ENCODE measurements around the gene EPB41L4A. TPM values are rescaled to one million over a fixed set of nuclear protein-coding genes. Genes with fewer than 3 reads are reported as not detected.

EPB41L4A gene
- total RNA-seq, 1 donor from 2014 or later: not detected

- Mint-ChIP-seq H3K9me3 (no peaks in the 10 kb centered on the region), H3K36me3 (ENCODE audit: low read depth) (no peaks in the 10 kb centered on the region), H3K27ac (no peak overlapping the region), H3K4me1 (ENCODE audit: low read depth) (no peaks in the 10 kb centered on the region), H3K4me3 (no peak overlapping the region), H3K27me3 (ENCODE audit: insufficient read depth) (no peaks in the 10 kb centered on the region)
- no peak for DNase-seq (ENCODE audit: low spot score)
- intact Hi-C loops (cut with micrococcal nuclease): no loop called here
Observed at GRCh38 chr5:112312295-112313275, 106.5 kb downstream of the EPB41L4A start.

- Mint-ChIP-seq H3K27me3 (ENCODE audit: insufficient read depth) (no peaks in the 10 kb centered on the region), H3K4me1 (ENCODE audit: low read depth) (no peaks in the 10 kb centered on the region), H3K4me3 (no peak overlapping the region), H3K36me3 (ENCODE audit: low read depth) (no peaks in the 10 kb centered on the region), H3K9me3 (no peaks in the 10 kb centered on the region), H3K27ac (no peak overlapping the region)
- DNase-seq (ENCODE audit: low spot score): no peak
- intact Hi-C loops (cut with micrococcal nuclease): no loop called here
Observed at GRCh38 chr5:112310746-112311145, 108.3 kb downstream of the EPB41L4A start.

- no peaks in the 10 kb centered on the region for H3K36me3 Mint-ChIP-seq (ENCODE audit: low read depth)
- no peaks in the 10 kb centered on the region for H3K4me1 Mint-ChIP-seq (ENCODE audit: low read depth)
- intact Hi-C loops (cut with micrococcal nuclease): no loop called here
- H3K9me3 Mint-ChIP-seq: no peaks in the 10 kb centered on the region
- no peak overlapping the region for H3K4me3 Mint-ChIP-seq
- no peak overlapping the region for H3K27ac Mint-ChIP-seq
- no peak for DNase-seq (ENCODE audit: low spot score)
- no peaks in the 10 kb centered on the region for H3K27me3 Mint-ChIP-seq (ENCODE audit: insufficient read depth)
Observed at GRCh38 chr5:112308608-112309007, 110.5 kb downstream of the EPB41L4A start.

- Mint-ChIP-seq H3K36me3 (ENCODE audit: low read depth) (no peaks in the 10 kb centered on the region), H3K9me3 (no peaks in the 10 kb centered on the region), H3K4me1 (ENCODE audit: low read depth) (no peaks in the 10 kb centered on the region), H3K27ac (no peak overlapping the region), H3K27me3 (ENCODE audit: insufficient read depth) (no peaks in the 10 kb centered on the region), H3K4me3 (no peak overlapping the region)
- no peak for DNase-seq (ENCODE audit: low spot score)
- intact Hi-C loops (cut with micrococcal nuclease): no loop called here
Observed at GRCh38 chr5:112306956-112307355, 112.1 kb downstream of the EPB41L4A start.

- H3K27ac Mint-ChIP-seq: no peak overlapping the region
- DNase-seq (ENCODE audit: low spot score): no peak
- H3K36me3 Mint-ChIP-seq (ENCODE audit: low read depth): no peaks in the 10 kb centered on the region
- intact Hi-C loops (cut with micrococcal nuclease): no loop called here
- H3K27me3 Mint-ChIP-seq (ENCODE audit: insufficient read depth): no peaks in the 10 kb centered on the region
- H3K9me3 Mint-ChIP-seq: no peaks in the 10 kb centered on the region
- H3K4me3 Mint-ChIP-seq: no peak overlapping the region
- no peaks in the 10 kb centered on the region for H3K4me1 Mint-ChIP-seq (ENCODE audit: low read depth)
Observed at GRCh38 chr5:112304743-112305142, 114.3 kb downstream of the EPB41L4A start.

GRCh38 chr5:112303685-112304084, 115.4 kb downstream of the EPB41L4A start:
- intact Hi-C loops (cut with micrococcal nuclease): no loop called here
- H3K4me3 Mint-ChIP-seq: no peak overlapping the region
- no peak overlapping the region for H3K27ac Mint-ChIP-seq
- H3K27me3 Mint-ChIP-seq (ENCODE audit: insufficient read depth): no peaks in the 10 kb centered on the region
- no peaks in the 10 kb centered on the region for H3K4me1 Mint-ChIP-seq (ENCODE audit: low read depth)
- no peak for DNase-seq (ENCODE audit: low spot score)
- H3K36me3 Mint-ChIP-seq (ENCODE audit: low read depth): no peaks in the 10 kb centered on the region
- peaks cover 5% of the 10 kb centered on the region for H3K9me3 Mint-ChIP-seq

- intact Hi-C loops (cut with micrococcal nuclease): no loop called here
- no peak for DNase-seq (ENCODE audit: low spot score)
- Mint-ChIP-seq H3K27me3 (ENCODE audit: insufficient read depth) (no peaks in the 10 kb centered on the region), H3K4me3 (no peak overlapping the region), H3K36me3 (ENCODE audit: low read depth) (no peaks in the 10 kb centered on the region), H3K27ac (no peak overlapping the region), H3K9me3 (peaks cover 5% of the 10 kb centered on the region), H3K4me1 (ENCODE audit: low read depth) (no peaks in the 10 kb centered on the region)
Observed at GRCh38 chr5:112294126-112294525, 125.0 kb downstream of the EPB41L4A start.

GRCh38 chr5:112293587-112293986, 125.5 kb downstream of the EPB41L4A start:
- no peak for DNase-seq (ENCODE audit: low spot score)
- H3K27ac Mint-ChIP-seq: no peak overlapping the region
- H3K9me3 Mint-ChIP-seq: no peaks in the 10 kb centered on the region
- no peaks in the 10 kb centered on the region for H3K36me3 Mint-ChIP-seq (ENCODE audit: low read depth)
- H3K4me1 Mint-ChIP-seq (ENCODE audit: low read depth): no peaks in the 10 kb centered on the region
- no peaks in the 10 kb centered on the region for H3K27me3 Mint-ChIP-seq (ENCODE audit: insufficient read depth)
- no peak overlapping the region for H3K4me3 Mint-ChIP-seq
- intact Hi-C loops (cut with micrococcal nuclease): no loop called here

GRCh38 chr5:112290691-112291090, 128.4 kb downstream of the EPB41L4A start:
- H3K4me1 Mint-ChIP-seq (ENCODE audit: low read depth): no peaks in the 10 kb centered on the region
- no peak overlapping the region for H3K4me3 Mint-ChIP-seq
- H3K27me3 Mint-ChIP-seq (ENCODE audit: insufficient read depth): no peaks in the 10 kb centered on the region
- no peak overlapping the region for H3K27ac Mint-ChIP-seq
- no peaks in the 10 kb centered on the region for H3K36me3 Mint-ChIP-seq (ENCODE audit: low read depth)
- no peak for DNase-seq (ENCODE audit: low spot score)
- intact Hi-C loops (cut with micrococcal nuclease): no loop called here
- no peaks in the 10 kb centered on the region for H3K9me3 Mint-ChIP-seq

GRCh38 chr5:112289465-112289864, 129.6 kb downstream of the EPB41L4A start:
- Mint-ChIP-seq H3K4me1 (ENCODE audit: low read depth) (no peaks in the 10 kb centered on the region), H3K27me3 (ENCODE audit: insufficient read depth) (no peaks in the 10 kb centered on the region), H3K4me3 (no peak overlapping the region), H3K27ac (no peak overlapping the region), H3K36me3 (ENCODE audit: low read depth) (no peaks in the 10 kb centered on the region), H3K9me3 (no peaks in the 10 kb centered on the region)
- intact Hi-C loops (cut with micrococcal nuclease): no loop called here
- DNase-seq (ENCODE audit: low spot score): no peak

- Mint-ChIP-seq H3K27ac (no peak overlapping the region), H3K27me3 (ENCODE audit: insufficient read depth) (peaks cover 3% of the 10 kb centered on the region), H3K36me3 (ENCODE audit: low read depth) (no peaks in the 10 kb centered on the region), H3K4me1 (ENCODE audit: low read depth) (no peaks in the 10 kb centered on the region), H3K4me3 (no peak overlapping the region), H3K9me3 (no peaks in the 10 kb centered on the region)
- DNase-seq (ENCODE audit: low spot score): no peak
- intact Hi-C loops (cut with micrococcal nuclease): no loop called here
Observed at GRCh38 chr5:112283943-112284929, 134.8 kb downstream of the EPB41L4A start.

- Mint-ChIP-seq H3K27me3 (ENCODE audit: insufficient read depth) (peaks cover 3% of the 10 kb centered on the region), H3K4me3 (no peak overlapping the region), H3K9me3 (no peaks in the 10 kb centered on the region), H3K27ac (no peak overlapping the region), H3K36me3 (ENCODE audit: low read depth) (no peaks in the 10 kb centered on the region), H3K4me1 (ENCODE audit: low read depth) (no peaks in the 10 kb centered on the region)
- intact Hi-C loops (cut with micrococcal nuclease): no loop called here
- DNase-seq (ENCODE audit: low spot score): no peak
Observed at GRCh38 chr5:112283034-112283582, 136.0 kb downstream of the EPB41L4A start.
